Measurements from ENCODE around the gene ANO4.

- TF ChIP-seq CTCF (IDR thresholded peaks at IDR 0.05; ENCODE audit: low read length), result no peak
- TF ChIP-seq EZH2 (optimal IDR thresholded peaks at IDR 0.05; ENCODE audit: low read depth, low read length), result no peak
These were observed 323.3 kb downstream of the ANO4 start for GRCh38 chr12:101117842-101118241.
